ENCODE results near the gene B3GNT2. TPM values are rescaled to one million over a fixed set of nuclear protein-coding genes. Genes with fewer than 3 reads are reported as not detected.

Gene B3GNT2
- total RNA-seq, 1 experiment from 2014 or later: 32.2 TPM

DNA sequence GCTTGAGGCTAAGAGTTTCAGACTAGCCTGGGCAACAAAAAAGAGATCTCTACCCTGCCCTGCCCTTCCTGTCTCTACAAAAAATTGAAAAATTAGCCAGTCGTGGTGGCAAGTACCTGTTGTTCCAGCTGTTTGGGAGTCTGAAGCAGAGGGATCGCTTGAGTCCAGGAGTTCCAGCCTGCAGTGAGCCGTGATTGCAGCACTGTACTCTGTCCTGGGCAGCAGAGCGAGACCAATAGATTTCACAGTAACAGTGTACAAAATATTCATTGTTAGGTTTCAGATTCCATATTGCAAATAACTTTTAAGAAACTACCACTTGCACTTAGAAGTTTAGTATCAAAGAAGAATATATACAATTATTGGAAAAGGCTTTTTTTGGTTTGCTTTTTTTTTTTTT lies 54.3 kb downstream of the B3GNT2 start (continued):
- TF ChIP-seq ARID4B (CRISPR knock-in tag; IDR thresholded peaks at IDR 0.05; ENCODE audit: borderline replicate concordance) (no peak), TCF7 (CRISPR knock-in tag; IDR thresholded peaks at IDR 0.05; ENCODE audit: low read depth) (no peak), USF1 (CRISPR knock-in tag; IDR thresholded peaks at IDR 0.05) (no peak), ZBTB21 (CRISPR knock-in tag; IDR thresholded peaks at IDR 0.05; ENCODE audit: borderline replicate concordance) (no peak)

DNA sequence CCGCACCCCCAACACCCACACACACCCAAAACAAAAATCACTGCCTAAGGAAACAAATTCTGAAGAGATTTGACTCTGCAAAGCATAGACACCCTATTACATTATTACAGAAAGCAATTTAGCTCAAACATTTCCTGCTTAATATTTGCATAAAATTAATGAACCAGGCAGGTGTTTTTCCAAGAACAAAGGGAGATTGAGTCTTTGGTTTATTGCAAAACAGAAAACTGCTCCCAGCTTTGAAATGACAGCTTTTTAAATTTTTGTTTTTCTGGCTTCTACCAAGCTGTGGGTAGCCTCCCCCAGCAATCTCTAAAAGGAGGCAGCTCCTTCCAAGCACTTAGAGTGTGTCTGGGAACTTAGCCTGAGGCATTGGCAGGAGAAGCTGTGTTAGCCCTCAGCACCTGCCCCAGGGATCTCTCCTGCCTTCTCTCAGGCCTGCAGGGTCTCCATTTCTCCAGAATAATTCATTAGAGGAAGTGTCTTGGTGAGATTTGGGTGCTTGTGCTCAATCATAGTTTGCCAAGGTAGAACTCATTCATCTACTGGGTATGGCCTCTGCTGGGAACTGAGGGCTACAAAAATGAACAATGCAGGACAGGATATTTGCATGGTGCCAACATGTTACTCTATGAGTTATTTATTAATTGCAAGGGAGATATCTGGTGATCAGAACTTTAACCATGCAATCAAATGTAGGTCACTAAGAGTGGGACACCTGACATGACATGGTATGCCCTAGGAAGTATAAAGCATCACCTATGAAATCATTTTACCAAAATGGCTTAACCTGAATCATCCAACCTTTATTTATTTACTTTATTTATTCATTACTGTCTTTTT lies 58.7 kb downstream of the B3GNT2 start:
- TF ChIP-seq HMGA2 (CRISPR knock-in tag; IDR thresholded peaks at IDR 0.05) (no peak), ZNF263 (CRISPR knock-in tag; IDR thresholded peaks at IDR 0.05; ENCODE audit: low read depth) (no peak), GRHL2 (CRISPR knock-in tag; IDR thresholded peaks at IDR 0.05; ENCODE audit: insufficient replicate concordance, severe bottlenecking) (no peak), ZBTB21 (CRISPR knock-in tag; IDR thresholded peaks at IDR 0.05; ENCODE audit: borderline replicate concordance) (no peak), ZBTB43 (CRISPR knock-in tag; IDR thresholded peaks at IDR 0.05) (no peak), ZNF416 (CRISPR knock-in tag; IDR thresholded peaks at IDR 0.05) (no peak), ATF6 (CRISPR knock-in tag; IDR thresholded peaks at IDR 0.05) (no peak), SMAD4 (CRISPR knock-in tag; IDR thresholded peaks at IDR 0.05) (no peak)
- TF ChIP-seq, protein P1, sequence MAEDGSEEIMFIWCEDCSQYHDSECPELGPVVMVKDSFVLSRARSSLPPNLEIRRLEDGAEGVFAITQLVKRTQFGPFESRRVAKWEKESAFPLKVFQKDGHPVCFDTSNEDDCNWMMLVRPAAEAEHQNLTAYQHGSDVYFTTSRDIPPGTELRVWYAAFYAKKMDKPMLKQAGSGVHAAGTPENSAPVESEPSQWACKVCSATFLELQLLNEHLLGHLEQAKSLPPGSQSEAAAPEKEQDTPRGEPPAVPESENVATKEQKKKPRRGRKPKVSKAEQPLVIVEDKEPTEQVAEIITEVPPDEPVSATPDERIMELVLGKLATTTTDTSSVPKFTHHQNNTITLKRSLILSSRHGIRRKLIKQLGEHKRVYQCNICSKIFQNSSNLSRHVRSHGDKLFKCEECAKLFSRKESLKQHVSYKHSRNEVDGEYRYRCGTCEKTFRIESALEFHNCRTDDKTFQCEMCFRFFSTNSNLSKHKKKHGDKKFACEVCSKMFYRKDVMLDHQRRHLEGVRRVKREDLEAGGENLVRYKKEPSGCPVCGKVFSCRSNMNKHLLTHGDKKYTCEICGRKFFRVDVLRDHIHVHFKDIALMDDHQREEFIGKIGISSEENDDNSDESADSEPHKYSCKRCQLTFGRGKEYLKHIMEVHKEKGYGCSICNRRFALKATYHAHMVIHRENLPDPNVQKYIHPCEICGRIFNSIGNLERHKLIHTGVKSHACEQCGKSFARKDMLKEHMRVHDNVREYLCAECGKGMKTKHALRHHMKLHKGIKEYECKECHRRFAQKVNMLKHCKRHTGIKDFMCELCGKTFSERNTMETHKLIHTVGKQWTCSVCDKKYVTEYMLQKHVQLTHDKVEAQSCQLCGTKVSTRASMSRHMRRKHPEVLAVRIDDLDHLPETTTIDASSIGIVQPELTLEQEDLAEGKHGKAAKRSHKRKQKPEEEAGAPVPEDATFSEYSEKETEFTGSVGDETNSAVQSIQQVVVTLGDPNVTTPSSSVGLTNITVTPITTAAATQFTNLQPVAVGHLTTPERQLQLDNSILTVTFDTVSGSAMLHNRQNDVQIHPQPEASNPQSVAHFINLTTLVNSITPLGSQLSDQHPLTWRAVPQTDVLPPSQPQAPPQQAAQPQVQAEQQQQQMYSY (CRISPR knock-in tag; IDR thresholded peaks at IDR 0.05): no peak
- TF ChIP-seq, protein P2, sequence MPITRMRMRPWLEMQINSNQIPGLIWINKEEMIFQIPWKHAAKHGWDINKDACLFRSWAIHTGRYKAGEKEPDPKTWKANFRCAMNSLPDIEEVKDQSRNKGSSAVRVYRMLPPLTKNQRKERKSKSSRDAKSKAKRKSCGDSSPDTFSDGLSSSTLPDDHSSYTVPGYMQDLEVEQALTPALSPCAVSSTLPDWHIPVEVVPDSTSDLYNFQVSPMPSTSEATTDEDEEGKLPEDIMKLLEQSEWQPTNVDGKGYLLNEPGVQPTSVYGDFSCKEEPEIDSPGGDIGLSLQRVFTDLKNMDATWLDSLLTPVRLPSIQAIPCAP (CRISPR knock-in tag; IDR thresholded peaks at IDR 0.05): no peak
- Mint-ChIP-seq H3K27me3 (ENCODE audit: low read depth) (no peaks in the 10 kb centered on the region), H3K4me3 (no peak overlapping the region), H3K36me3 (peaks cover 3% of the 10 kb centered on the region; the same call in 1 of the 2 replicates), H3K4me1 (no peaks in the 10 kb centered on the region), H3K27ac (no peak overlapping the region), H3K9me3 (peaks cover 11% of the 10 kb centered on the region)
- ATAC-seq: no peak
- DNase-seq (ENCODE audit: low spot score): no peak
- ChIA-PET CTCF (no interaction called here), POLR2A (interaction anchor here (0.6 kb wide), 1 partner anchor 280 kb away, joined by 8 read pairs; no protein-coding TSS in a partner anchor)

Measured in WTC11 (cell line).